Vagina (tissue), 2 donors: ENCODE measurements around the gene WDR76.

ENCODE experiments used
- POLR2AphosphoS5 ChIP-seq, 2 donors: sonication (generic); formaldehyde crosslinking; IDR thresholded peaks; one replicate each; pipeline ENCODE4 v1.9.0; 2017; ENCODE audit warnings: antibody characterized with exemption in 2 of 2, mild to moderate bottlenecking in 2 of 2, low read depth in 1 of 2; ENCODE audit not compliant: insufficient read depth in 1 of 2
- TF ChIP-seq, protein P1 (sequence below), 3 experiments: fragments of 450-650 bp in 2 of 3; fragments of 200-600 bp in 1 of 3; sonication (generic) in 1 of 3; IDR thresholded peaks; one replicate each; pipeline ENCODE4 v1.5.1; 2017 to 2019; ENCODE audit warnings: antibody characterized with exemption in 3 of 3, mild to moderate bottlenecking in 2 of 3, moderate library complexity in 2 of 3

DNA sequence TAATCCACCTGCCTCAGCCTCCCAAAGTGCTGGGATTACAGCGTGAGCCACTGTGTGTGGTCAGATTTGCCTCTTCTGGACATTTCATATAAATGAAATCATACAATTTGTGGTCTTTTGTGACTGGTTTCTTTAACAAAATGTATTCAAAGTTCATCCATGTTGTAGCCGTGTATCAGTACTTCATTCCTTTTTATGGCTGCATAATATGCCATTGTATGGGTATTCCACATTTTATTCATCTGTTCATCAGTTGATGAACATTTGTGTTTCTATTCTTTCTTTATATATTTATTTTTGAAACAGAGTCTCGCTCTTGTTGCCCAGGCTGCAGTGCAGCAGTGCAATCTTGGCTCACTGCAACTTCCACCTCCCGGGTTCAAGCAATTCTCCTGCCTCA, 25.8 kb downstream of the WDR76 start:
- TF ChIP-seq, protein P1, sequence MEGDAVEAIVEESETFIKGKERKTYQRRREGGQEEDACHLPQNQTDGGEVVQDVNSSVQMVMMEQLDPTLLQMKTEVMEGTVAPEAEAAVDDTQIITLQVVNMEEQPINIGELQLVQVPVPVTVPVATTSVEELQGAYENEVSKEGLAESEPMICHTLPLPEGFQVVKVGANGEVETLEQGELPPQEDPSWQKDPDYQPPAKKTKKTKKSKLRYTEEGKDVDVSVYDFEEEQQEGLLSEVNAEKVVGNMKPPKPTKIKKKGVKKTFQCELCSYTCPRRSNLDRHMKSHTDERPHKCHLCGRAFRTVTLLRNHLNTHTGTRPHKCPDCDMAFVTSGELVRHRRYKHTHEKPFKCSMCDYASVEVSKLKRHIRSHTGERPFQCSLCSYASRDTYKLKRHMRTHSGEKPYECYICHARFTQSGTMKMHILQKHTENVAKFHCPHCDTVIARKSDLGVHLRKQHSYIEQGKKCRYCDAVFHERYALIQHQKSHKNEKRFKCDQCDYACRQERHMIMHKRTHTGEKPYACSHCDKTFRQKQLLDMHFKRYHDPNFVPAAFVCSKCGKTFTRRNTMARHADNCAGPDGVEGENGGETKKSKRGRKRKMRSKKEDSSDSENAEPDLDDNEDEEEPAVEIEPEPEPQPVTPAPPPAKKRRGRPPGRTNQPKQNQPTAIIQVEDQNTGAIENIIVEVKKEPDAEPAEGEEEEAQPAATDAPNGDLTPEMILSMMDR (IDR thresholded peaks at IDR 0.05), result no peak
- no peak for TF ChIP-seq POLR2AphosphoS5 (IDR thresholded peaks at IDR 0.05; ENCODE audit: insufficient read depth in 1 of 2, low read depth in 1 of 2)
